ENCODE results near the gene INPP5B. TPM values are rescaled to one million over a fixed set of nuclear protein-coding genes. Genes with fewer than 3 reads are reported as not detected.

INPP5B gene
- total and polyA plus RNA-seq, 9 of the 15 experiments (the other 6 are each of a cell fraction or from before 2014, with no cell fraction given) = 14.1 to 28.7 (median 20.9) TPM

- TF ChIP-seq HDAC1 (IDR thresholded peaks at IDR 0.05) = peak in 1 of 2 experiments; percentile 51; a peak in 1 of 4 replicates
- no peak for TF ChIP-seq NR3C1 (CRISPR knock-in tag; IDR thresholded peaks at IDR 0.05)
- TF ChIP-seq TFAP4 (CRISPR knock-in tag; IDR thresholded peaks at IDR 0.05; ENCODE audit: borderline replicate concordance) = peak; percentile 65; the same call in 1 of the 2 replicates
- TF ChIP-seq TEAD1 (CRISPR knock-in tag; IDR thresholded peaks at IDR 0.05) = peak in 1 of 2 experiments; percentile 23; a peak in 1 of 4 replicates
- no peak for TF ChIP-seq REST (IDR thresholded peaks at IDR 0.05; ENCODE audit: borderline replicate concordance)
- peak; percentile 56; the same call in 1 of the 2 replicates for TF ChIP-seq REST (CRISPR knock-in tag; IDR thresholded peaks at IDR 0.05; ENCODE audit: low read depth)
- TF ChIP-seq ARID4B (CRISPR knock-in tag; IDR thresholded peaks at IDR 0.05) = peak; percentile 54; the same call in 1 of the 2 replicates
- peak; percentile 47; the same call in 1 of the 2 replicates for TF ChIP-seq ATF7 (IDR thresholded peaks at IDR 0.05)
- peak; percentile 97 for TF ChIP-seq ASH1L (IDR thresholded peaks at IDR 0.05; ENCODE audit: borderline replicate concordance, low read depth, partially characterized antibody)
- no peak for TF ChIP-seq NFIX (CRISPR knock-in tag; IDR thresholded peaks at IDR 0.05; ENCODE audit: low read depth)
- peak; percentile 57; the same call in 1 of the 2 replicates for TF ChIP-seq ZNF511 (CRISPR knock-in tag; IDR thresholded peaks at IDR 0.05)
- peak; percentile 45; the same call in 1 of the 2 replicates for TF ChIP-seq ELF2 (CRISPR knock-in tag; IDR thresholded peaks at IDR 0.05)
Measured at GRCh38 chr1:37931361-37932158, 15.3 kb downstream of the INPP5B start (continued).

Measured in K562 (cell line).